GM23338 (cell line): ENCODE data around the gene ERC1. TPM values are rescaled to one million over a fixed set of nuclear protein-coding genes. Genes with fewer than 3 reads are reported as not detected.

Experiments
- ATAC-seq: fragments of 200-7000 bp; cut with Tn5 transposase; 3 replicates; pipeline ENCODE4 v1.9.1; 2020
- DNase-seq: peaks from one replicate; pipeline ENCODE4 v3.0.0-alpha.2; 2015; ENCODE audit warnings: low spot score
- H2AFZ ChIP-seq: fragments of 200-600 bp; sonication (generic); 2 replicates; pipeline ENCODE4 v1.8.0; 2016; ENCODE audit warnings: antibody characterized with exemption, mild to moderate bottlenecking, moderate library complexity
- H3F3A ChIP-seq: fragments of 200-600 bp; sonication (generic); replicated peaks from 2 replicates; pipeline ENCODE4 v1.8.0; 2017; ENCODE audit warnings: antibody characterized with exemption, mixed run types, low read depth
- H3K27ac ChIP-seq: fragments of 200-600 bp; sonication (generic); 2 replicates; pipeline ENCODE4 v1.6.1; 2016; ENCODE audit warnings: low read depth
- H3K27me3 ChIP-seq: fragments of 200-600 bp; sonication (generic); 2 replicates; pipeline ENCODE4 v1.8.0; 2016; ENCODE audit warnings: mild to moderate bottlenecking, mixed run types, moderate library complexity; ENCODE audit not compliant: insufficient read depth
- H3K36me3 ChIP-seq: fragments of 200-600 bp; sonication (generic); 2 replicates; pipeline ENCODE4 v1.8.0; 2016; ENCODE audit warnings: mild to moderate bottlenecking; ENCODE audit not compliant: insufficient read depth
- H3K4me1 ChIP-seq: fragments of 200-600 bp; sonication (generic); 2 replicates; pipeline ENCODE4 v1.8.0; 2016; ENCODE audit warnings: mild to moderate bottlenecking, moderate library complexity; ENCODE audit not compliant: insufficient read depth
- H3K4me2 ChIP-seq: fragments of 200-600 bp; sonication (generic); 2 replicates; pipeline ENCODE4 v1.7.1; 2017; ENCODE audit warnings: mixed run types
- H3K4me3 ChIP-seq: fragments of 200-600 bp; sonication (generic); 2 replicates; pipeline ENCODE4 v1.6.1; 2016; ENCODE audit warnings: mixed run types
- H3K79me2 ChIP-seq: fragments of 200-600 bp; sonication (generic); replicated peaks from 2 replicates; pipeline ENCODE4 v1.8.0; 2017; ENCODE audit warnings: mild to moderate bottlenecking; ENCODE audit not compliant: insufficient read depth
- H3K9me2 ChIP-seq: fragments of 200-600 bp; sonication (generic); 2 replicates; pipeline ENCODE4 v1.8.0; 2017; ENCODE audit not compliant: insufficient read depth
- H4K20me1 ChIP-seq: fragments of 200-600 bp; sonication (generic); replicated peaks from 2 replicates; pipeline ENCODE4 v1.8.0; 2017; ENCODE audit warnings: mild to moderate bottlenecking; ENCODE audit not compliant: insufficient read depth
- H3K27ac Mint-ChIP-seq: 2 replicates; pipeline ENCODE4 v1.8.0; 2020; ENCODE audit warnings: inconsistent platforms, mild to moderate bottlenecking, moderate library complexity, mixed read lengths
- H3K27me3 Mint-ChIP-seq: 3 replicates; pipeline ENCODE4 v1.8.0; 2022; ENCODE audit warnings: low read depth, mild to moderate bottlenecking, moderate library complexity, mixed read lengths, inconsistent platforms; ENCODE audit not compliant: insufficient read depth, poor library complexity
- H3K36me3 Mint-ChIP-seq: 3 replicates; pipeline ENCODE4 v1.8.0; 2021; ENCODE audit warnings: low read depth, mild to moderate bottlenecking, inconsistent platforms, moderate library complexity, mixed read lengths
- H3K4me1 Mint-ChIP-seq: 3 replicates; pipeline ENCODE4 v1.8.0; 2020; ENCODE audit warnings: mild to moderate bottlenecking, inconsistent platforms, mixed read lengths
- H3K4me3 Mint-ChIP-seq: 3 replicates; pipeline ENCODE4 v1.8.0; 2021; ENCODE audit warnings: moderate library complexity, mild to moderate bottlenecking, inconsistent platforms, mixed read lengths
- H3K9me3 Mint-ChIP-seq: 3 replicates; pipeline ENCODE4 v1.8.0; 2020; ENCODE audit warnings: moderate library complexity, mild to moderate bottlenecking, inconsistent platforms, mixed read lengths
- CREB1 ChIP-seq: fragments of 250-450 bp; sonication (Bioruptor Pico); IDR thresholded peaks from 2 replicates; pipeline ENCODE4 v1.5.0; 2020; ENCODE audit warnings: low read depth, mild to moderate bottlenecking, moderate library complexity
- NANOG ChIP-seq: IDR thresholded peaks from 2 replicates; pipeline ENCODE4 v1.6.1; 2016; ENCODE audit warnings: antibody characterized with exemption, borderline replicate concordance
- POLR2AphosphoS5 ChIP-seq: IDR thresholded peaks from 2 replicates; pipeline ENCODE4 v1.6.1; 2016; ENCODE audit warnings: antibody characterized with exemption, low read depth
- STAT1 ChIP-seq: IDR thresholded peaks from one replicate; pipeline ENCODE4 v1.6.1; 2016; ENCODE audit warnings: antibody characterized with exemption; ENCODE audit not compliant: unreplicated experiment
- ZNF114 ChIP-seq: fragments of 250-450 bp; sonication (Bioruptor Pico); IDR thresholded peaks from 2 replicates; pipeline ENCODE4 v1.5.0; 2020; ENCODE audit warnings: mild to moderate bottlenecking, moderate library complexity
- ZNF331 ChIP-seq: fragments of 250-450 bp; sonication (Bioruptor Pico); IDR thresholded peaks from 2 replicates; pipeline ENCODE4 v1.5.0; 2020; ENCODE audit warnings: low read depth, mild to moderate bottlenecking, moderate library complexity
- polyA plus RNA-seq: library from polyadenylated mRNA; unstranded; fragments of >200 nt; fragmentation: Nextera tagmentation; extraction: Ambion mirVana; gene quantifications from 2 replicates; pipeline ENCODE4 v1.2.1, GENCODE V29; 2016
- total RNA-seq: library from RNA; depleted of rRNA; stranded (reverse); fragments of >200 nt; shearing (Covaris generic); gene quantifications from 2 replicates; pipeline ENCODE4 v1.2.3, GENCODE V29; 2014
- TF ChIP-seq, protein P1 (sequence below), 2 experiments: fragments of 200-600 bp in 1 of 2; sonication (generic) in 1 of 2; conservative IDR thresholded peaks; 2 replicates each; pipeline versions ENCODE4 v1.5.1 to v1.6.1; 2016 to 2017; ENCODE audit warnings: antibody characterized with exemption in 2 of 2, low read depth in 2 of 2, mild to moderate bottlenecking in 2 of 2, moderate library complexity in 1 of 2
- TF ChIP-seq, protein P2 (sequence below): IDR thresholded peaks from 2 replicates; pipeline ENCODE4 v1.6.1; 2016; ENCODE audit warnings: antibody characterized with exemption
- TF ChIP-seq, protein P3 (sequence below): fragments of 250-450 bp; sonication (Bioruptor Pico); IDR thresholded peaks from 2 replicates; pipeline ENCODE4 v1.5.0; 2020; ENCODE audit warnings: mild to moderate bottlenecking, moderate library complexity

ERC1 gene
- total and polyA plus RNA-seq, 2 experiments from 2014 or later, result 28.1 to 35.3 TPM

DNA sequence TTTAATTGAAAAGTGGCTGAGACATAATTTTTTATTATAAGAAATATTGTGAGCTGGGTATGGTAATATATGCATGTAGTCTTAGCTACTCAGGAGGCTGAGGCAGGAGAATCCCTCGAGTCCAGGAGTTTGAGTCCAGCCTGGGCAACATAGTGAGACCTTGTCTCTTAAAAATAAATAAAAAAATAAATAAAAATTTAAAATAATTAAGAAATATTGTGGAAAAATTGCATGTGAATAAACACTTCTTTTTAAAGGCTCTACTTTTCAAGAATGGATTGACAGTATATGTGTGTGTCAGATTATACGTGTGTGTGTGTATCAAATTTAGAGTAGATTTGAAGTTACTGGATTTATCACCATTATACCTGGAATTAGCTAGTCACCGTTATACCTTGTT lies 43.2 kb downstream of the ERC1 start (continued):
- TF ChIP-seq, protein P1, sequence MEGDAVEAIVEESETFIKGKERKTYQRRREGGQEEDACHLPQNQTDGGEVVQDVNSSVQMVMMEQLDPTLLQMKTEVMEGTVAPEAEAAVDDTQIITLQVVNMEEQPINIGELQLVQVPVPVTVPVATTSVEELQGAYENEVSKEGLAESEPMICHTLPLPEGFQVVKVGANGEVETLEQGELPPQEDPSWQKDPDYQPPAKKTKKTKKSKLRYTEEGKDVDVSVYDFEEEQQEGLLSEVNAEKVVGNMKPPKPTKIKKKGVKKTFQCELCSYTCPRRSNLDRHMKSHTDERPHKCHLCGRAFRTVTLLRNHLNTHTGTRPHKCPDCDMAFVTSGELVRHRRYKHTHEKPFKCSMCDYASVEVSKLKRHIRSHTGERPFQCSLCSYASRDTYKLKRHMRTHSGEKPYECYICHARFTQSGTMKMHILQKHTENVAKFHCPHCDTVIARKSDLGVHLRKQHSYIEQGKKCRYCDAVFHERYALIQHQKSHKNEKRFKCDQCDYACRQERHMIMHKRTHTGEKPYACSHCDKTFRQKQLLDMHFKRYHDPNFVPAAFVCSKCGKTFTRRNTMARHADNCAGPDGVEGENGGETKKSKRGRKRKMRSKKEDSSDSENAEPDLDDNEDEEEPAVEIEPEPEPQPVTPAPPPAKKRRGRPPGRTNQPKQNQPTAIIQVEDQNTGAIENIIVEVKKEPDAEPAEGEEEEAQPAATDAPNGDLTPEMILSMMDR (conservative IDR thresholded peaks at IDR 0.05; ENCODE audit: low read depth in 2 of 2), result no peak
- TF ChIP-seq ZNF331 (CRISPR knock-in tag) (no peak), NANOG (no peak), CREB1 (CRISPR knock-in tag) (no peak), POLR2AphosphoS5 (no peak), STAT1 (no peak)
- TF ChIP-seq, protein P2, sequence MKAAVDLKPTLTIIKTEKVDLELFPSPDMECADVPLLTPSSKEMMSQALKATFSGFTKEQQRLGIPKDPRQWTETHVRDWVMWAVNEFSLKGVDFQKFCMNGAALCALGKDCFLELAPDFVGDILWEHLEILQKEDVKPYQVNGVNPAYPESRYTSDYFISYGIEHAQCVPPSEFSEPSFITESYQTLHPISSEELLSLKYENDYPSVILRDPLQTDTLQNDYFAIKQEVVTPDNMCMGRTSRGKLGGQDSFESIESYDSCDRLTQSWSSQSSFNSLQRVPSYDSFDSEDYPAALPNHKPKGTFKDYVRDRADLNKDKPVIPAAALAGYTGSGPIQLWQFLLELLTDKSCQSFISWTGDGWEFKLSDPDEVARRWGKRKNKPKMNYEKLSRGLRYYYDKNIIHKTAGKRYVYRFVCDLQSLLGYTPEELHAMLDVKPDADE, result no peak

DNA sequence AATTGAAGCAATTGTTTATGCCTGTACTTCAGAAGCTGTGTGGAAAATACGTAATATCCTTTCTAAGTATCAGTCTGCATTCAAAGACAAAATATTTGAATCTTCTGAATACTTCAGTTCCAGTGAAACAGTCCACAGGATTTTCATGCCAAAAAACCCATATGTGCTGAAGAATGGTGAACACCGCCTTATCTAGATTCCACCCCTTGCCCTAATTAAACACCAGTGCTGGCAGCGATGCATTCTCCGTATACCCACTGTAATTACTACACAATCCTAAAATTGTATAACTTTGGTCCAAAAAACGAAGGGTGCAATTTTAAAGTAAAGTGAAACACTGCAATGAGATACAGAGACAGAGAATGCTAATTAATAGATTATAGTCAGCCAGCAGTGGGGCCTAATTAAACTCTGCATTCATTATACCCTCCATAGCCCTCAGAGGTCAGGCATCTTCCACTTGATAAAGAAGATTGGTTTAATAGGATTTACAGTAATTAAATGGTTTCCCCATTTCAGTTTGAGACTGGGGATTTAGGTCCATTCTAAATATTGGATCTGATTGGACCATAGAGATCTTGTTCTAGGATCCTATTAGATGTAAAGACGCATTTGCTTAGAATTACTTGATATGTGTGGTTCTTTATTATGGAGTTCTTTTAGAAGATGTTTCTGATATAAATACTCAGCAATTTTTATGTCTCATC lies 43.9 kb downstream of the ERC1 start:
- Histone ChIP-seq H2AFZ (no peak overlapping the region), H3K79me2 (peaks cover 7% of the 10 kb centered on the region; the same call in 1 of the 2 replicates), H4K20me1 (peaks cover 3% of the 10 kb centered on the region; the same call in 1 of the 2 replicates), H3K36me3 (no peaks in the 10 kb centered on the region), H3K4me1 (no peaks in the 10 kb centered on the region), H3K27ac (no peak overlapping the region), H3F3A (no peaks in the 10 kb centered on the region), H3K4me3 (no peak overlapping the region), H3K4me2 (no peak overlapping the region), H3K9me2 (no peaks in the 10 kb centered on the region), H3K27me3 (no peaks in the 10 kb centered on the region)
- H3K36me3 Mint-ChIP-seq, result peaks cover 12% of the 10 kb centered on the region
- no peak overlapping the region for H3K4me3 Mint-ChIP-seq
- no peaks in the 10 kb centered on the region; the same call in 2 of the 3 replicates for H3K9me3 Mint-ChIP-seq
- ATAC-seq (no peak), DNase-seq (no peak)
- no peaks in the 10 kb centered on the region for H3K4me1 Mint-ChIP-seq
- H3K27me3 Mint-ChIP-seq, result no peaks in the 10 kb centered on the region
- no peak overlapping the region for H3K27ac Mint-ChIP-seq
- TF ChIP-seq STAT1, result no peak
- no peak for TF ChIP-seq NANOG
- TF ChIP-seq, protein P1 (conservative IDR thresholded peaks at IDR 0.05; ENCODE audit: low read depth in 2 of 2), result no peak
- TF ChIP-seq ZNF114, result no peak
- TF ChIP-seq, protein P3, sequence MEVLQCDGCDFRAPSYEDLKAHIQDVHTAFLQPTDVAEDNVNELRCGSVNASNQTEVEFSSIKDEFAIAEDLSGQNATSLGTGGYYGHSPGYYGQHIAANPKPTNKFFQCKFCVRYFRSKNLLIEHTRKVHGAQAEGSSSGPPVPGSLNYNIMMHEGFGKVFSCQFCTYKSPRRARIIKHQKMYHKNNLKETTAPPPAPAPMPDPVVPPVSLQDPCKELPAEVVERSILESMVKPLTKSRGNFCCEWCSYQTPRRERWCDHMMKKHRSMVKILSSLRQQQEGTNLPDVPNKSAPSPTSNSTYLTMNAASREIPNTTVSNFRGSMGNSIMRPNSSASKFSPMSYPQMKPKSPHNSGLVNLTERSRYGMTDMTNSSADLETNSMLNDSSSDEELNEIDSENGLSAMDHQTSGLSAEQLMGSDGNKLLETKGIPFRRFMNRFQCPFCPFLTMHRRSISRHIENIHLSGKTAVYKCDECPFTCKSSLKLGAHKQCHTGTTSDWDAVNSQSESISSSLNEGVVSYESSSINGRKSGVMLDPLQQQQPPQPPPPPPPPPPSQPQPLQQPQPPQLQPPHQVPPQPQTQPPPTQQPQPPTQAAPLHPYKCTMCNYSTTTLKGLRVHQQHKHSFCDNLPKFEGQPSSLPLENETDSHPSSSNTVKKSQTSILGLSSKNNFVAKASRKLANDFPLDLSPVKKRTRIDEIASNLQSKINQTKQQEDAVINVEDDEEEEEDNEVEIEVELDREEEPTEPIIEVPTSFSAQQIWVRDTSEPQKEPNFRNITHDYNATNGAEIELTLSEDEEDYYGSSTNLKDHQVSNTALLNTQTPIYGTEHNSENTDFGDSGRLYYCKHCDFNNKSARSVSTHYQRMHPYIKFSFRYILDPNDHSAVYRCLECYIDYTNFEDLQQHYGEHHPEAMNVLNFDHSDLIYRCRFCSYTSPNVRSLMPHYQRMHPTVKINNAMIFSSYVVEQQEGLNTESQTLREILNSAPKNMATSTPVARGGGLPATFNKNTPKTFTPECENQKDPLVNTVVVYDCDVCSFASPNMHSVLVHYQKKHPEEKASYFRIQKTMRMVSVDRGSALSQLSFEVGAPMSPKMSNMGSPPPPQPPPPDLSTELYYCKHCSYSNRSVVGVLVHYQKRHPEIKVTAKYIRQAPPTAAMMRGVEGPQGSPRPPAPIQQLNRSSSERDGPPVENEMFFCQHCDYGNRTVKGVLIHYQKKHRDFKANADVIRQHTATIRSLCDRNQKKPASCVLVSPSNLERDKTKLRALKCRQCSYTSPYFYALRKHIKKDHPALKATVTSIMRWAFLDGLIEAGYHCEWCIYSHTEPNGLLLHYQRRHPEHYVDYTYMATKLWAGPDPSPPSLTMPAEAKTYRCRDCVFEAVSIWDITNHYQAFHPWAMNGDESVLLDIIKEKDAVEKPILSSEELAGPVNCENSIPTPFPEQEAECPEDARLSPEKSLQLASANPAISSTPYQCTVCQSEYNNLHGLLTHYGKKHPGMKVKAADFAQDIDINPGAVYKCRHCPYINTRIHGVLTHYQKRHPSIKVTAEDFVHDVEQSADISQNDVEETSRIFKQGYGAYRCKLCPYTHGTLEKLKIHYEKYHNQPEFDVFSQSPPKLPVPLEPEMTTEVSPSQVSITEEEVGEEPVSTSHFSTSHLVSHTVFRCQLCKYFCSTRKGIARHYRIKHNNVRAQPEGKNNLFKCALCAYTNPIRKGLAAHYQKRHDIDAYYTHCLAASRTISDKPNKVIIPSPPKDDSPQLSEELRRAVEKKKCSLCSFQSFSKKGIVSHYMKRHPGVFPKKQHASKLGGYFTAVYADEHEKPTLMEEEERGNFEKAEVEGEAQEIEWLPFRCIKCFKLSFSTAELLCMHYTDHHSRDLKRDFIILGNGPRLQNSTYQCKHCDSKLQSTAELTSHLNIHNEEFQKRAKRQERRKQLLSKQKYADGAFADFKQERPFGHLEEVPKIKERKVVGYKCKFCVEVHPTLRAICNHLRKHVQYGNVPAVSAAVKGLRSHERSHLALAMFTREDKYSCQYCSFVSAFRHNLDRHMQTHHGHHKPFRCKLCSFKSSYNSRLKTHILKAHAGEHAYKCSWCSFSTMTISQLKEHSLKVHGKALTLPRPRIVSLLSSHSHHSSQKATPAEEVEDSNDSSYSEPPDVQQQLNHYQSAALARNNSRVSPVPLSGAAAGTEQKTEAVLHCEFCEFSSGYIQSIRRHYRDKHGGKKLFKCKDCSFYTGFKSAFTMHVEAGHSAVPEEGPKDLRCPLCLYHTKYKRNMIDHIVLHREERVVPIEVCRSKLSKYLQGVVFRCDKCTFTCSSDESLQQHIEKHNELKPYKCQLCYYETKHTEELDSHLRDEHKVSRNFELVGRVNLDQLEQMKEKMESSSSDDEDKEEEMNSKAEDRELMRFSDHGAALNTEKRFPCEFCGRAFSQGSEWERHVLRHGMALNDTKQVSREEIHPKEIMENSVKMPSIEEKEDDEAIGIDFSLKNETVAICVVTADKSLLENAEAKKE (CRISPR knock-in tag), result no peak
